Keratinocyte (primary cell): Measurements from ENCODE around the gene HK1. TPM values are rescaled to one million over a fixed set of nuclear protein-coding genes. Genes with fewer than 3 reads are reported as not detected.
A peak's percentile ranks its signal among the peaks of the same experiment; 100 is the strongest.

Experiments used
- DNase-seq: peaks from one replicate; pipeline ENCODE4 v3.0.0-alpha.2; 2011; ENCODE audit warnings: low read depth, missing footprints, low spot score
- FAIRE-seq: peaks from 2 replicates; lab custom pipeline; 2011; peaks lifted over from hg19 to GRCh38; lab: Jason Lieb, UNC
- H2AFZ ChIP-seq: 2 replicates; pipeline ENCODE4 v1.6.0; 2012; ENCODE audit warnings: low read length, control low read depth, inconsistent platforms; ENCODE audit not compliant: control insufficient read depth
- H3K27ac ChIP-seq: 2 replicates; pipeline ENCODE4 v1.5.1; 2011; ENCODE audit warnings: low read length; ENCODE audit not compliant: control insufficient read depth, insufficient read depth
- H3K27me3 ChIP-seq: 3 replicates; pipeline ENCODE4 v1.6.0; 2011; ENCODE audit warnings: low read length; ENCODE audit not compliant: control insufficient read depth, insufficient read depth; ENCODE audit errors: extremely low read depth
- H3K36me3 ChIP-seq, 2 experiments: 2 replicates in 1 of 2; 3 replicates in 1 of 2; pipeline ENCODE4 v1.5.1; 2011; ENCODE audit warnings: low read length in 2 of 2, mild to moderate bottlenecking in 1 of 2; ENCODE audit not compliant: control insufficient read depth in 2 of 2, insufficient read depth in 2 of 2; ENCODE audit errors: extremely low read depth in 1 of 2
- H3K4me1 ChIP-seq: 3 replicates; pipeline ENCODE4 v1.5.1; 2011; ENCODE audit warnings: low read length; ENCODE audit not compliant: control insufficient read depth, insufficient read depth; ENCODE audit errors: extremely low read depth
- H3K4me2 ChIP-seq: 3 replicates; pipeline ENCODE4 v1.6.0; 2011; ENCODE audit warnings: low read depth, low read length; ENCODE audit not compliant: control insufficient read depth, insufficient read depth; ENCODE audit errors: extremely low read depth
- H3K4me3 ChIP-seq, 3 experiments: fragments of 200-600 bp in 1 of 3; sonication (generic) in 1 of 3; 2 replicates in 2 of 3; 3 replicates in 1 of 3; pipeline ENCODE4 v1.5.1; 2011 to 2016; ENCODE audit warnings: low read length in 3 of 3, mild to moderate bottlenecking in 3 of 3, control low read depth in 2 of 3, inconsistent platforms in 1 of 3, low read depth in 1 of 3, mixed read lengths in 1 of 3, mixed run types in 1 of 3, moderate library complexity in 1 of 3; ENCODE audit not compliant: control insufficient read depth in 2 of 3, insufficient read depth in 2 of 3; ENCODE audit errors: extremely low read depth in 1 of 3
- H3K79me2 ChIP-seq: 2 replicates; pipeline ENCODE4 v1.6.0; 2012; ENCODE audit warnings: low read length; ENCODE audit not compliant: control insufficient read depth, insufficient read depth
- H3K9ac ChIP-seq: 3 replicates; pipeline ENCODE4 v1.6.0; 2011; ENCODE audit warnings: low read length; ENCODE audit not compliant: control insufficient read depth, insufficient read depth; ENCODE audit errors: extremely low read depth
- H3K9me1 ChIP-seq: 3 replicates; pipeline ENCODE4 v1.6.0; 2011; ENCODE audit warnings: low read length; ENCODE audit not compliant: control insufficient read depth, insufficient read depth; ENCODE audit errors: extremely low read depth
- H3K9me3 ChIP-seq: 2 replicates; pipeline ENCODE4 v1.5.1; 2012; ENCODE audit warnings: low read depth, low read length; ENCODE audit not compliant: control insufficient read depth
- H4K20me1 ChIP-seq: 3 replicates; pipeline ENCODE4 v1.6.0; 2011; ENCODE audit warnings: low read length; ENCODE audit not compliant: control insufficient read depth, insufficient read depth; ENCODE audit errors: extremely low read depth
- EZH2 ChIP-seq: IDR thresholded peaks from one replicate; pipeline ENCODE4 v1.6.1; 2012; ENCODE audit warnings: inconsistent platforms, mild to moderate bottlenecking, low read length, moderate library complexity
- dilution Hi-C: fragments of 300-500 bp; cut with MboI; formaldehyde crosslinking; loops from one replicate; pipeline ENCODE4 v1.7.0; 2020; ENCODE audit warnings: low sequenced_read_pairs; ENCODE audit not compliant: extremely low pct_ligation_motif_present
- polyA plus RNA-seq, 5 experiments: library from polyadenylated mRNA; depleted of rRNA in 3 of 5; stranded (reverse) in 3 of 5; stranded (forward) in 1 of 5; unstranded in 1 of 5; fragments of >200 nt; gene quantifications; 1 replicate in 1 of 5; 2 replicates in 3 of 5; 3 replicates in 1 of 5; pipeline versions ENCODE4 v1.2.1 to v1.2.3, GENCODE V29; 2011 to 2012; ENCODE audit warnings: missing spikeins in 2 of 5, low read depth in 1 of 5, low replicate concordance in 1 of 5
- TF ChIP-seq, protein P1 (sequence below), 3 experiments: IDR thresholded peaks in 1 of 3; conservative IDR thresholded peaks in 1 of 3; optimal IDR thresholded peaks in 1 of 3; 2 replicates in 2 of 3; 3 replicates in 1 of 3; pipeline versions ENCODE3 to v1.5.1; 2011; ENCODE audit warnings: low read length in 3 of 3, mild to moderate bottlenecking in 3 of 3, moderate library complexity in 2 of 3, control low read depth in 1 of 3, inconsistent platforms in 1 of 3; ENCODE audit not compliant: insufficient read depth in 2 of 3; ENCODE audit errors: extremely low read depth in 1 of 3

Gene HK1
- polyA plus RNA-seq, 1 donor (not counting 4 experiments of a cell fraction or from before 2014, with no cell fraction given) = 106 TPM

DNA sequence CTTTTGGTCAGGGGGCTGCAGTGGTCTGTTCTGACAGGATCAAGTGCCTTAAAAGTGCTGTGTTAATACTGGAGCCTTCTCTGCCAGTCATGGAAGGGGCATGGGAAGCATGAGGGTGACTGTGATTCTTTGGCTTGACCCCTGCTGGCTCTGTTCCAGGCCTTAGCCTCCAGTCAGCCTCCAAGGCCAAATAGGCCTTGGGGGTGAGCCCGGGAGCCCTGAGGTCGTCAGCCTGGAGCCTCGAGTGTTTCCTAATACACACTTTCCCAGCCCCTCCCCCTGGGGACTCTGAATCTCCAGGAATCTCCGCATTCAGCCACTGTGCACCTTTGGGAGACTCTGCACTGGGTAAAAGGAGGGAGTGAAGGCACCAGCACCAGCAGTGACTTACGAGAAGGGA lies 48.2 kb upstream of the HK1 start:
- TF ChIP-seq, protein P1, sequence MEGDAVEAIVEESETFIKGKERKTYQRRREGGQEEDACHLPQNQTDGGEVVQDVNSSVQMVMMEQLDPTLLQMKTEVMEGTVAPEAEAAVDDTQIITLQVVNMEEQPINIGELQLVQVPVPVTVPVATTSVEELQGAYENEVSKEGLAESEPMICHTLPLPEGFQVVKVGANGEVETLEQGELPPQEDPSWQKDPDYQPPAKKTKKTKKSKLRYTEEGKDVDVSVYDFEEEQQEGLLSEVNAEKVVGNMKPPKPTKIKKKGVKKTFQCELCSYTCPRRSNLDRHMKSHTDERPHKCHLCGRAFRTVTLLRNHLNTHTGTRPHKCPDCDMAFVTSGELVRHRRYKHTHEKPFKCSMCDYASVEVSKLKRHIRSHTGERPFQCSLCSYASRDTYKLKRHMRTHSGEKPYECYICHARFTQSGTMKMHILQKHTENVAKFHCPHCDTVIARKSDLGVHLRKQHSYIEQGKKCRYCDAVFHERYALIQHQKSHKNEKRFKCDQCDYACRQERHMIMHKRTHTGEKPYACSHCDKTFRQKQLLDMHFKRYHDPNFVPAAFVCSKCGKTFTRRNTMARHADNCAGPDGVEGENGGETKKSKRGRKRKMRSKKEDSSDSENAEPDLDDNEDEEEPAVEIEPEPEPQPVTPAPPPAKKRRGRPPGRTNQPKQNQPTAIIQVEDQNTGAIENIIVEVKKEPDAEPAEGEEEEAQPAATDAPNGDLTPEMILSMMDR (optimal IDR thresholded peaks at IDR 0.05 in 1 of 3, IDR thresholded peaks at IDR 0.05 in 1 of 3, conservative IDR thresholded peaks at IDR 0.05 in 1 of 3; ENCODE audit: extremely low read depth in 1 of 3, insufficient read depth in 2 of 3, low read length in 3 of 3) = no peak
- no peak for TF ChIP-seq EZH2
- FAIRE-seq = no peak
- H3K27ac ChIP-seq = no peak overlapping the region

DNA sequence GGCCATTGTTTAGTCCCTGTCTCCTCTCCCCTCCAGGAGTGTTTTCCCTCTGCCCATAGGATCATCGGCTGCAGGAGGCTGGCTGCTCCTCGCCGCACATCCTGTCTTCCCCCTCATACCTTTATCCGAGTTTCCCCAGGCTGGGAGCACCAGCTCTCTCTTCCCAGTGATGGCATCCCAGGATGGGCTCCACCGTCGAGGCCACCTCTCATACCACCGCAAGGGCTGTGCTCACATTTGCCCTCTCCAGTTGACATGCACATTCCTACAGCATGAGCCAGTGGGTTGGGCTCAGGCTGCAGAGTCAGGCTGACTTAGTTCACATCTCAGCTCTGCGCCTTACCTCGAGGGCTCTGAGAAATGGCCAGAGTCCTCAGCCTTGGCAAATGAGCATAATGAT lies 46.0 kb upstream of the HK1 start:
- FAIRE-seq (peak; percentile 96), DNase-seq (peak; percentile 76)
- H3K9ac ChIP-seq = no peak overlapping the region
- H3K79me2 ChIP-seq = no peaks in the 10 kb centered on the region
- H4K20me1 ChIP-seq = no peaks in the 10 kb centered on the region
- H3K9me3 ChIP-seq = no peaks in the 10 kb centered on the region
- H2AFZ ChIP-seq = no peak overlapping the region
- no peaks in the 10 kb centered on the region for H3K27me3 ChIP-seq
- H3K4me2 ChIP-seq = peak overlapping the region; percentile 52
- H3K27ac ChIP-seq = peak overlapping the region; percentile 31
- TF ChIP-seq EZH2 = no peak
- TF ChIP-seq, protein P1 (optimal IDR thresholded peaks at IDR 0.05 in 1 of 3, IDR thresholded peaks at IDR 0.05 in 1 of 3, conservative IDR thresholded peaks at IDR 0.05 in 1 of 3; ENCODE audit: extremely low read depth in 1 of 3, insufficient read depth in 2 of 3, low read length in 3 of 3) = peak in 1 of 3 experiments; percentile 12
- peaks cover 15% of the 10 kb centered on the region for H3K4me1 ChIP-seq
- no peaks in the 10 kb centered on the region for H3K36me3 ChIP-seq
- no peaks in the 10 kb centered on the region for H3K9me1 ChIP-seq
- dilution Hi-C loops = no loop called here
- no peak overlapping the region for H3K4me3 ChIP-seq

More for the DNA sequence above, 48.2 kb upstream of the HK1 start:
- H3K9ac ChIP-seq = no peak overlapping the region
- no peak for DNase-seq
- no peak overlapping the region for H3K4me3 ChIP-seq
- H3K4me2 ChIP-seq = no peak overlapping the region
- H4K20me1 ChIP-seq = no peaks in the 10 kb centered on the region
- no peaks in the 10 kb centered on the region for H3K9me1 ChIP-seq
- H3K79me2 ChIP-seq = no peaks in the 10 kb centered on the region
- H3K36me3 ChIP-seq = no peaks in the 10 kb centered on the region
- no peak overlapping the region for H2AFZ ChIP-seq
- peaks cover 22% of the 10 kb centered on the region for H3K4me1 ChIP-seq
- H3K9me3 ChIP-seq = no peaks in the 10 kb centered on the region
- H3K27me3 ChIP-seq = no peaks in the 10 kb centered on the region
- dilution Hi-C loops = no loop called here
